ENCODE data around the gene GOSR1. TPM values are rescaled to one million over a fixed set of nuclear protein-coding genes. Genes with fewer than 3 reads are reported as not detected.

GOSR1 gene
- total RNA-seq: 10 to 100 TPM; 38.4 to 41.3 TPM

DNA sequence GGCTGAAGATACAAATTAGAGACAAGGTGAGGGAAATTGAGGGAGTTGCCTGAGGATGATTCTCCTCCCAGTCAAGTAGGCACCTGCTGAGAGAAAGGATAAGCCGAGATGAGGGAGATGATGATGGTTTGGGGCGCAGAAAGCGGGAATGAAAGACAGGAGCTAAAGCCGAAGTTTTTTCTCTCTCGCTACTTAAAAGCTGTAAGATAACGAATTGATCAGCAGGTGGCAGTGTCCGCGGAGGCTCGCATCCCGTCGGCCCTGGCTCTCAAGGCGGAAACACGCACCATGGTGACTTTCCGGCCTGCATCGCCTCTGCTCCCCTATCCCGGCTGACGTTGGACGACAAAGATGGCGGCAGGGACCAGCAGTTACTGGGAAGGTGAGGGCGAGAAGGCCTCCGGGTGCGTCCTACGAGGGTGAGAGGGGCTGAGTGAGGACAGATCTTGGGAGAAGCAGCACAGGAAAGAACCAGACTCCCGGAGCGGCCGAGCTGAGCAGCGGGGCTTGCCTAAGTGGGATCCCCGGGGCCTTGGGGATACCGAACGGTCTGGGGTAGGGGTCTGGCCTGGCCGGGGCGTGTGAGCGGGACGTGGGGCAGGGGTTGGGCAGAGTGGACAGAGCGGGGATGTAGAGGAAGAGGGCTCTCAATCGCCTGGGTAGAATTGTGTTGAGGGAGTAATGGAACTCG is at the start of gene GOSR1:
GOSR1 (plus strand) TSS at position 326 of the 691 bp plus-strand sequence; CDS start at position 352, 26 bp downstream.

Other genes with a start within 250 kb of the GOSR1 start
- not detected for gene SLC6A4, start 241.7 kb upstream of the GOSR1 start, total RNA-seq
- 10 to 100 TPM; 47.9 to 49.1 TPM for gene BLMH, start 185.5 kb upstream of the GOSR1 start, total RNA-seq
- not detected for gene TMIGD1, start 143.4 kb upstream of the GOSR1 start, total RNA-seq
- 10 to 100 TPM; 19.2 to 20.2 TPM for gene CPD, start 98.5 kb upstream of the GOSR1 start, total RNA-seq

All from activated naive CD4-positive, alpha-beta T cell treated with anti-CD3 and anti-CD28 coated beads, Interleukin-2, amount 10 ng/mL, durations not matched to agents 5 hours and 36 hours (primary cell).